NT2/D1 (cell line): ENCODE data around the gene GRB10.

Experiments
- SUZ12 ChIP-seq: IDR thresholded peaks from 2 replicates; pipeline ENCODE4 v1.6.1; 2011; ENCODE audit not compliant: insufficient read length, insufficient read depth; ENCODE audit errors: extremely low read depth
- YY1 ChIP-seq: IDR thresholded peaks from 2 replicates; pipeline ENCODE4 v1.6.1; 2011; ENCODE audit not compliant: insufficient read length, insufficient read depth
- ZNF274 ChIP-seq: IDR thresholded peaks from 2 replicates; pipeline ENCODE4 v1.6.1; 2011; ENCODE audit warnings: mild to moderate bottlenecking, low read depth, low read length

DNA sequence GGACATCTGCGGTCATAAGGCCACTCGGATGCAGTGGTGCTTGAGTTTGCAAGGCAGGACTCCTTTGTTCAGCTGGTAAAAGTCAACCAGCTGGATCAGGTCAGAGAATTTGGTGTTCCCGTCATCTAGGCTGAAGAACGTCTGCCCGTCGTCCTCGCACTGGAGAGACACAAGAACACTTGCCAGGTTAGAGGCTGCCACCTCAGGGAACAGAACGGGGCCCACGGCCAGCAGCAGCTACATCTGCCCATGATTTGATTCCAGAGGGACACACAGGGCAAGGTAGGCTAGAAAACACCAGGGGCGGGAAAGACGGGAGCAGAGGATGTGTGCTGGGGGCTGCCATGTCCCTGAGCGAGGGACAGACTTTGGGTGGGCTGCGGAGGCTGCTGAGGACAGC lies 189.8 kb downstream of the GRB10 start:
- TF ChIP-seq ZNF274 (no peak), SUZ12 (no peak), YY1 (no peak)
